HUES48 (cell line): ENCODE results near the gene PDE4D.

ENCODE experiments used
- H3K27ac ChIP-seq: one replicate; pipeline ENCODE4 v1.7.0; 2013; ENCODE audit warnings: low read depth, low read length, inconsistent platforms
- H3K27me3 ChIP-seq: 2 replicates; pipeline ENCODE4 v1.6.1; 2013; ENCODE audit warnings: mild to moderate bottlenecking, low read length; ENCODE audit not compliant: control insufficient read depth, insufficient read depth
- H3K36me3 ChIP-seq: 2 replicates; pipeline ENCODE4 v1.6.1; 2013; ENCODE audit warnings: low read length; ENCODE audit not compliant: control insufficient read depth, insufficient read depth
- H3K4me1 ChIP-seq: 2 replicates; pipeline ENCODE4 v1.6.1; 2013; ENCODE audit warnings: mild to moderate bottlenecking, low read length; ENCODE audit not compliant: control insufficient read depth, insufficient read depth
- H3K4me3 ChIP-seq: 2 replicates; pipeline ENCODE4 v1.5.1; 2013; ENCODE audit warnings: mild to moderate bottlenecking, low read depth, low read length
- H3K9ac ChIP-seq: 2 replicates; pipeline ENCODE4 v1.6.1; 2013; ENCODE audit warnings: mild to moderate bottlenecking, low read depth, low read length, moderate library complexity
- H3K9me3 ChIP-seq: 2 replicates; pipeline ENCODE4 v1.6.1; 2013; ENCODE audit warnings: low read length; ENCODE audit not compliant: control insufficient read depth, insufficient read depth

The PDE4D gene

GRCh38 chr5:59828623-59829022 lies 64.9 kb downstream of the PDE4D start:
- no peak overlapping the region for H3K4me3 ChIP-seq
- H3K9ac ChIP-seq = no peak overlapping the region
- H3K4me1 ChIP-seq = peaks cover 44% of the 10 kb centered on the region; the same call in 1 of the 2 replicates
- H3K27ac ChIP-seq = no peak overlapping the region
- no peaks in the 10 kb centered on the region for H3K9me3 ChIP-seq
- H3K36me3 ChIP-seq = no peaks in the 10 kb centered on the region
- no peaks in the 10 kb centered on the region for H3K27me3 ChIP-seq

- Histone ChIP-seq H3K4me3 (no peak overlapping the region), H3K27me3 (no peaks in the 10 kb centered on the region), H3K9me3 (no peaks in the 10 kb centered on the region), H3K4me1 (peaks cover 37% of the 10 kb centered on the region; the same call in 1 of the 2 replicates), H3K36me3 (no peaks in the 10 kb centered on the region), H3K27ac (no peak overlapping the region), H3K9ac (no peak overlapping the region)
Measured at GRCh38 chr5:59826996-59827395, 66.5 kb downstream of the PDE4D start.

- Histone ChIP-seq H3K27ac (no peak overlapping the region), H3K4me1 (peaks cover 1% of the 10 kb centered on the region; the same call in 1 of the 2 replicates), H3K9me3 (no peaks in the 10 kb centered on the region), H3K4me3 (no peak overlapping the region), H3K27me3 (no peaks in the 10 kb centered on the region), H3K9ac (no peak overlapping the region), H3K36me3 (no peaks in the 10 kb centered on the region)
Measured at GRCh38 chr5:59823420-59823819, 70.1 kb downstream of the PDE4D start.

GRCh38 chr5:59819806-59820205 lies 73.7 kb downstream of the PDE4D start:
- H3K9ac ChIP-seq = no peak overlapping the region
- H3K36me3 ChIP-seq = no peaks in the 10 kb centered on the region
- no peak overlapping the region for H3K27ac ChIP-seq
- H3K27me3 ChIP-seq = no peaks in the 10 kb centered on the region
- no peak overlapping the region for H3K4me3 ChIP-seq
- H3K4me1 ChIP-seq = no peaks in the 10 kb centered on the region
- no peaks in the 10 kb centered on the region for H3K9me3 ChIP-seq

GRCh38 chr5:59817536-59817935 lies 76.0 kb downstream of the PDE4D start:
- Histone ChIP-seq H3K27me3 (no peaks in the 10 kb centered on the region), H3K4me3 (no peak overlapping the region), H3K36me3 (no peaks in the 10 kb centered on the region), H3K9ac (no peak overlapping the region), H3K9me3 (no peaks in the 10 kb centered on the region), H3K27ac (no peak overlapping the region), H3K4me1 (no peaks in the 10 kb centered on the region)

- H3K27ac ChIP-seq = no peak overlapping the region
- no peak overlapping the region for H3K4me3 ChIP-seq
- no peaks in the 10 kb centered on the region for H3K27me3 ChIP-seq
- no peaks in the 10 kb centered on the region for H3K4me1 ChIP-seq
- no peaks in the 10 kb centered on the region for H3K9me3 ChIP-seq
- H3K9ac ChIP-seq = no peak overlapping the region
- no peaks in the 10 kb centered on the region for H3K36me3 ChIP-seq
Measured at GRCh38 chr5:59816654-59817300, 76.7 kb downstream of the PDE4D start.

GRCh38 chr5:59814537-59814872 lies 79.0 kb downstream of the PDE4D start:
- Histone ChIP-seq H3K9me3 (no peaks in the 10 kb centered on the region), H3K27me3 (no peaks in the 10 kb centered on the region), H3K36me3 (no peaks in the 10 kb centered on the region), H3K4me1 (no peaks in the 10 kb centered on the region), H3K4me3 (no peak overlapping the region; the same call in 1 of the 2 replicates), H3K9ac (no peak overlapping the region), H3K27ac (no peak overlapping the region)

- no peaks in the 10 kb centered on the region for H3K9me3 ChIP-seq
- no peaks in the 10 kb centered on the region for H3K4me1 ChIP-seq
- H3K36me3 ChIP-seq = no peaks in the 10 kb centered on the region
- peak overlapping the region; percentile 50 for H3K4me3 ChIP-seq
- H3K27me3 ChIP-seq = no peaks in the 10 kb centered on the region
- no peak overlapping the region for H3K27ac ChIP-seq
- no peak overlapping the region for H3K9ac ChIP-seq
Measured at GRCh38 chr5:59813761-59814536, 79.6 kb downstream of the PDE4D start.

GRCh38 chr5:59810041-59810440 lies 83.5 kb downstream of the PDE4D start:
- no peaks in the 10 kb centered on the region for H3K9me3 ChIP-seq
- H3K4me1 ChIP-seq = no peaks in the 10 kb centered on the region
- peak overlapping the region; percentile 38 for H3K4me3 ChIP-seq
- no peaks in the 10 kb centered on the region for H3K36me3 ChIP-seq
- H3K9ac ChIP-seq = no peak overlapping the region
- no peak overlapping the region for H3K27ac ChIP-seq
- no peaks in the 10 kb centered on the region for H3K27me3 ChIP-seq

- H3K4me3 ChIP-seq = no peak overlapping the region
- H3K27ac ChIP-seq = no peak overlapping the region
- no peaks in the 10 kb centered on the region for H3K9me3 ChIP-seq
- H3K36me3 ChIP-seq = no peaks in the 10 kb centered on the region
- no peaks in the 10 kb centered on the region for H3K4me1 ChIP-seq
- H3K27me3 ChIP-seq = no peaks in the 10 kb centered on the region
- H3K9ac ChIP-seq = no peak overlapping the region
Measured at GRCh38 chr5:59807806-59808205, 85.7 kb downstream of the PDE4D start.

- H3K27ac ChIP-seq = peak overlapping the region; percentile 85
- H3K9me3 ChIP-seq = no peaks in the 10 kb centered on the region
- H3K27me3 ChIP-seq = no peaks in the 10 kb centered on the region
- H3K9ac ChIP-seq = no peak overlapping the region
- H3K4me1 ChIP-seq = peaks cover 25% of the 10 kb centered on the region
- no peaks in the 10 kb centered on the region for H3K36me3 ChIP-seq
- peak overlapping the region; percentile 42 for H3K4me3 ChIP-seq
Measured at GRCh38 chr5:59800347-59800893, 93.1 kb downstream of the PDE4D start.
